HG03045 (cell line): Measurements from ENCODE around the gene RAD50.
"Not testable (repeated sequence)": the region's sequence is repeated elsewhere in the genome, so short reads cannot be mapped to it uniquely, and the experiment has no call there.

ENCODE experiments used
- ATAC-seq: cut with Tn5 transposase; IDR thresholded peaks from one replicate; pipeline ENCODE4 v1.9.1; 2021; ENCODE audit warnings: mild to moderate bottlenecking, moderate library complexity; ENCODE audit not compliant: unreplicated experiment

Gene RAD50

DNA sequence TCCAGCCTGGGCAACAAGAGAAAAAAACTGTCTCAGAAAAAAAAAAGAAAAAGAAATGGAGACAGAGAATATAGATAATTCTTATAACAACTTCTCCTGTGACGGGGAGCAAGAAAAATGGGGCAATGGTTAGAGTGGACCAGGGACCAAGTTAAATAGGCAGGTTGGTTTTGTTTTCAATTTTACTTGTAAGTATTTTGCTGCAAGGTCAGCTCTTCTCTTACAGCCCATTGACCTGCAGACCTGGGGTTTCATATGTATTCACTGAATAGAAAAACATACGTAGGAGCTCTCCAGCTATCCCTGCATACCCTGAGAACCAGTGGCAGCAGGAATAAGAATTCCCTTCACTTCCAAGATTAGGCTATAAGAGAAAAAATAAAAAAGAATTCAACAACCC is 72.0 kb downstream of the RAD50 start:
- peak; percentile 8 for ATAC-seq

GRCh38 chr5:132629230-132629944 is 72.6 kb downstream of the RAD50 start:
- ATAC-seq, result peak; percentile 40

- ATAC-seq, result not testable (repeated sequence)
Measured at GRCh38 chr5:132633587-132633986, 76.8 kb downstream of the RAD50 start.

GRCh38 chr5:132635873-132636272 is 79.1 kb downstream of the RAD50 start:
- peak; percentile 40 for ATAC-seq

- ATAC-seq, result no peak
Measured at GRCh38 chr5:132637241-132637640, 80.5 kb downstream of the RAD50 start.

DNA sequence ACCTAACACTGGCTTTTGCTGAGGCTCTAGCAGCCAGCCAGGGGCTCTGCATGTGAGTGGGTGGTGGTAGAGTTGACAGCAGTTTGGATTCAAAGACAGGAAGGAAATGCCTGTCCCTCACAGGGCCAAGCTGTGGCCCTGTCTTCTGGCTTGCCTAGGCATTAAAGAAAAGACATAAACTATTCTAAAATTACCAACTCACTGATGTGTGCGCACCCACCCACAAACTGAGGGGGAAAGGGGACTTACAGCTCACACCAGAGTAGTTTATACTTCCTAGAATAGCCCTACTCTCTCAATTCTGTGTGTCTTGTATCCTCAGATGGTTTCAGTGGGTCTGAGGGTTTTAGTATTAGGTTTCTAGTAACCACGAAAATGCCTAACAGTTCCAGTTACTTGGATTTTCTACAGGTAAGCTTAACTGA is 82.9 kb downstream of the RAD50 start:
- peak; percentile 58 for ATAC-seq

DNA sequence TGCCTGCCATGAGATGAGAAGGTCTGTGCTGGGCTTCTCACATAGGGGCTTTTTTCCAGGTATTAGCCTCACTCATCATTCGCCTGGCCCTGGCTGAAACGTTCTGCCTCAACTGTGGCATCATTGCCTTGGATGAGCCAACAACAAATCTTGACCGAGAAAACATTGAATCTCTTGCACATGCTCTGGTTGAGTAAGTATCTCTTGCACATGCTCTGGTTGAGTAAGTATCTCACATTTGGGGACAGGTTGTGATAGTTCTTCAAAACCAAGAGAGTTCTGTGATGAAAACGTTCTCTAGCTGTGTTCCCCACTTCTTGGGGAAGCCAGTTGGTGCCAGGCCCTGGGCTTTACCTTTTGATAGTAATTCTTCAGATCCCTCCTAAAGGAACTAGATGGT is 83.8 kb downstream of the RAD50 start:
- no peak for ATAC-seq

- no peak for ATAC-seq
Measured at GRCh38 chr5:132641241-132641723, 84.5 kb downstream of the RAD50 start.

- no peak for ATAC-seq
Measured at GRCh38 chr5:132641841-132642240, 85.1 kb downstream of the RAD50 start.

DNA sequence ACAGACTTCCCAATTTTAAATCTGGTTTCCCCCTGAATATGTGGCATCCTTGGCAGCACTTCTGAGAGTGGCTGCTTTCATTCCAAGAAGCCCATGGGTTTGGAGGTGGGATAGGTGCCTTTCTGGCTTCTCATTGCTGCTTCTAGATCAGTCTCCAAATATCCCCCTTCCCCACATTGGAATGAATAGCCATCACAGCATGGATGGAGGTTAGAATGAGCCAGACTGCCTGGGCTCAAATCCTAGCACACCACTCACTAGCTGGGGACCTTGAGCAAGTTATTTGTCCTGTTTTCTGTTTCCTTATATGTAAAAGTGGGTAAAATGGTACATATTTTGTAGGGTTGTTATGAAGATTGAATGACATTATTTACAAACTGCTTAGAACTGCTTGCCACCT is 87.4 kb downstream of the RAD50 start:
- ATAC-seq, result no peak

- ATAC-seq, result no peak
Measured at GRCh38 chr5:132646583-132647266, 89.9 kb downstream of the RAD50 start.

DNA sequence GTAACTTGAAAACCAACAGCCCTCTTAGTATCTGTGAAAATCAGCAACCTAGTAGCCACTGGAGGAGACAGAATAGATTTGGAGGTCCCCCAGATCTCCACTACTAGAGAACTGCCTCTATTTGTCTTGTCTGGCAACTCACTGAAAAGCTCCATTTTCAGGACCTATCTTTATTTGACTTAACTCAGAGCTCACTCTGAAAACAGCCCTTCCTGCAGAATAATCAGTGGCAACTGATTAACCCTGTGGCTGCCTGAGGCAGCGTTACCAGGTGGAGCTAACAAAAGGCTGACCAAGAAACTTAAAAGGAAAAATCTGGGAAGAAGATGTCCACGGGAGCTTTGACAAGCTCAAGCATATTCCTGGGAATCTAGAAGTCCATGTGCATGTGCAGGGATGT is 90.7 kb downstream of the RAD50 start:
- ATAC-seq, result no peak

- no peak for ATAC-seq
Measured at GRCh38 chr5:132648355-132648754, 91.6 kb downstream of the RAD50 start.

GRCh38 chr5:132651838-132652469 is 95.2 kb downstream of the RAD50 start:
- ATAC-seq, result no peak

DNA sequence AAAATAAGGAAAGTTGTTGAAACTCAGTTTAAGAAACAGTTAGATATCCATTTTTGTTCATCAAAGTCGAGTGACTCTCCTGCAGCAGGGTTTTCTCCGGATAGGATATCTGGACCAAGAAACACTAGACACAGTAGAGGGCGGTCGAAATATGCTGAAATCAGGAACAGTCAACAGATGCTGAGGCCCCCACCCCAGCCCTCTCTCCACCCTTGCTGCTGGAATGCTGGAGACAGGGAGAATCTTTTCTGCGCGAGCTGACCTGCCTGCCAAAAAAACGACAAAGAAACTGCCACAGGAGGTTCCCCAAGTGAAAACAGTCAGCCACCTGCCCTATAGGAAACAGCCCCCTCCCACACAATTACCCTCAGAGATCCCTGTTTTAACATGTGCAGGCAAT is 96.9 kb downstream of the RAD50 start:
- ATAC-seq, result no peak

- ATAC-seq, result no peak
Measured at GRCh38 chr5:132655821-132656773, 99.3 kb downstream of the RAD50 start.

- no peak for ATAC-seq
Measured at GRCh38 chr5:132656774-132657355, 100.1 kb downstream of the RAD50 start.

GRCh38 chr5:132657676-132658380 is 101.1 kb downstream of the RAD50 start, which contains the start of gene IL13:
Gene IL13, plus strand, starts transcription at chr5:132658173. Its CDS starts 14 bp downstream, at chr5:132658187.
- no peak for ATAC-seq
